Loucy (cell line): ENCODE results near the gene CACUL1.

Experiments used
- H2AFZ ChIP-seq: fragments of 200-600 bp; sonication (generic); 2 replicates; pipeline ENCODE4 v1.6.0; 2016; ENCODE audit warnings: antibody characterized with exemption, mild to moderate bottlenecking, low read length, moderate library complexity
- H3F3A ChIP-seq: fragments of 200-600 bp; 2 replicates; pipeline ENCODE4 v1.6.0; 2016; ENCODE audit warnings: antibody characterized with exemption, low read depth, mild to moderate bottlenecking
- H3K27me3 ChIP-seq: fragments of 200-600 bp; sonication (generic); 2 replicates; pipeline ENCODE4 v1.6.1; 2014; ENCODE audit warnings: low read length, mild to moderate bottlenecking; ENCODE audit not compliant: insufficient read depth, poor library complexity, severe bottlenecking
- H3K36me3 ChIP-seq: fragments of 200-600 bp; sonication (generic); 2 replicates; pipeline ENCODE4 v1.6.1; 2016; ENCODE audit warnings: low read length; ENCODE audit not compliant: insufficient read depth
- H3K4me1 ChIP-seq: fragments of 200-600 bp; sonication (generic); 2 replicates; pipeline ENCODE4 v1.5.1; 2014; ENCODE audit warnings: low read length, mild to moderate bottlenecking; ENCODE audit not compliant: insufficient read depth, poor library complexity, severe bottlenecking
- H3K4me2 ChIP-seq: fragments of 200-600 bp; sonication (generic); 2 replicates; pipeline ENCODE4 v1.6.0; 2014; ENCODE audit warnings: antibody characterized with exemption, low read length, low read depth, mild to moderate bottlenecking; ENCODE audit not compliant: poor library complexity, severe bottlenecking
- H3K4me3 ChIP-seq: fragments of 200-600 bp; sonication (generic); 2 replicates; pipeline ENCODE4 v1.5.1; 2014; ENCODE audit warnings: low read length, mild to moderate bottlenecking, mixed read lengths; ENCODE audit not compliant: poor library complexity, severe bottlenecking
- H3K79me2 ChIP-seq: fragments of 200-600 bp; sonication (generic); 2 replicates; pipeline ENCODE4 v1.6.1; 2014; ENCODE audit warnings: low read length; ENCODE audit not compliant: insufficient read depth
- H3K9ac ChIP-seq: fragments of 200-600 bp; sonication (generic); 2 replicates; pipeline ENCODE4 v1.6.0; 2014; ENCODE audit warnings: mild to moderate bottlenecking, low read depth, low read length, moderate library complexity; ENCODE audit not compliant: poor library complexity, severe bottlenecking
- H3K9me2 ChIP-seq: fragments of 200-600 bp; sonication (generic); replicated peaks from 2 replicates; pipeline ENCODE4 v1.6.1; 2016; ENCODE audit warnings: low read depth, low read length, mixed read lengths
- H3K9me3 ChIP-seq: fragments of 200-600 bp; sonication (generic); 2 replicates; pipeline ENCODE4 v1.6.1; 2014; ENCODE audit warnings: mild to moderate bottlenecking, antibody characterized with exemption, low read length, low read depth; ENCODE audit not compliant: insufficient read depth
- H4K20me1 ChIP-seq: fragments of 200-600 bp; sonication (generic); 2 replicates; pipeline ENCODE4 v1.6.0; 2014; ENCODE audit warnings: antibody characterized with exemption, low read length, mild to moderate bottlenecking; ENCODE audit not compliant: insufficient read depth, poor library complexity, severe bottlenecking
- EZH2phosphoT487 ChIP-seq: fragments of 200-600 bp; IDR thresholded peaks from 2 replicates; pipeline ENCODE4 v1.6.1; 2018; ENCODE audit warnings: antibody characterized with exemption, mild to moderate bottlenecking, moderate library complexity, borderline replicate concordance
- TF ChIP-seq, protein P1 (sequence below): fragments of 200-600 bp; sonication (generic); conservative IDR thresholded peaks from 2 replicates; pipeline ENCODE4 v1.5.1; 2014; ENCODE audit warnings: mild to moderate bottlenecking, antibody characterized with exemption, low read length

The CACUL1 gene

DNA sequence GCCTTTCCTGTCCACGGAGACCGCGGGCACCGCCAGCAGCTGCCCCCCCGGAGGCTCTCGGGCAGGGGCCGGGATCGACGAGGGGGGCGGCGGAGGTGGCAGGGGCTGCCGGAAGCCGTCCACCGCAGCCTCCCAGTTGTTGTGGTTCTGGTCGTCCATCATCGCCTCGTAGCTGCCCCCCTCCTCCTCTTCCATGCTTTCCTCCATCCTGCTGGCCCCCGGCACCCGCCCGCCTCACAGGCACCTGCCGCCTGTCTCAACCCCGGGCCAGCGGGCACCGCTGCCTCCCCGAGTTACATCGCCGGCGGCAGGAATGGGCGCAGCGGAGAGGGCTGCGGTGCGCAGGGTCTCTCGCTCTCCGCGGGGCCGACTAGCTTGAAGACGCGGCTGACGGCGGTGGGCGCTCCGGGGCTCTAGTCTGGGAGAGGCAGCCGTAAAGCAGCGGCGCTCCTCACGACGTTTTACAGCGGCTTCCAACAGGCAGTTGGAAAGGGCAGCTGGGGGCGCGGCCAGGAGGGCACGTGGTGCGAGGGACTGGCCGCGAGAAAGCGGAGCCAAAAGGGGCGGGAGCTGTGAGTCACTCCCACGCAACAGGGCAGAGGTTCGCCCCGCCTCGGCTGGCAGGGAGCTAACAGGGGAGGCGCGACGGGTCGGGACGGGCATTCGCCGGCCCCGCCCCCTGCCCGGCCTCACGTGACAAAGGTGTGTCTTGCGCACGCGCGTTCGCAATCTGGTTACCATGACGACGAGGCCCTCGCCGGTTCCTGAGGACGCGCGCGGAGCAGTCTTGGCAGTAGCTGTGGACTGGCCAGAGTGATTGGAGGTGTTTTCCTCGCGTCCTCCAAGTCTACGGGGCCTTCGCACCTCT lies at the start of gene CACUL1:
Gene CACUL1 (minus strand): TSS at position 415 of the 868 bp plus-strand sequence. CDS start 208 bp downstream, at position 207.
- no peaks in the 10 kb centered on the region for H3K36me3 ChIP-seq
- H3K4me2 ChIP-seq = peak within 1 kb of the TSS; percentile 85
- H3K9me3 ChIP-seq = no peaks in the 10 kb centered on the region
- H3F3A ChIP-seq = no peaks in the 10 kb centered on the region
- H3K4me3 ChIP-seq = peak within 1 kb of the TSS; percentile 93
- H2AFZ ChIP-seq = peak within 1 kb of the TSS; percentile 80
- H3K79me2 ChIP-seq = peaks cover 45% of the 10 kb centered on the region
- TF ChIP-seq EZH2phosphoT487 = no peak
- TF ChIP-seq, protein P1, sequence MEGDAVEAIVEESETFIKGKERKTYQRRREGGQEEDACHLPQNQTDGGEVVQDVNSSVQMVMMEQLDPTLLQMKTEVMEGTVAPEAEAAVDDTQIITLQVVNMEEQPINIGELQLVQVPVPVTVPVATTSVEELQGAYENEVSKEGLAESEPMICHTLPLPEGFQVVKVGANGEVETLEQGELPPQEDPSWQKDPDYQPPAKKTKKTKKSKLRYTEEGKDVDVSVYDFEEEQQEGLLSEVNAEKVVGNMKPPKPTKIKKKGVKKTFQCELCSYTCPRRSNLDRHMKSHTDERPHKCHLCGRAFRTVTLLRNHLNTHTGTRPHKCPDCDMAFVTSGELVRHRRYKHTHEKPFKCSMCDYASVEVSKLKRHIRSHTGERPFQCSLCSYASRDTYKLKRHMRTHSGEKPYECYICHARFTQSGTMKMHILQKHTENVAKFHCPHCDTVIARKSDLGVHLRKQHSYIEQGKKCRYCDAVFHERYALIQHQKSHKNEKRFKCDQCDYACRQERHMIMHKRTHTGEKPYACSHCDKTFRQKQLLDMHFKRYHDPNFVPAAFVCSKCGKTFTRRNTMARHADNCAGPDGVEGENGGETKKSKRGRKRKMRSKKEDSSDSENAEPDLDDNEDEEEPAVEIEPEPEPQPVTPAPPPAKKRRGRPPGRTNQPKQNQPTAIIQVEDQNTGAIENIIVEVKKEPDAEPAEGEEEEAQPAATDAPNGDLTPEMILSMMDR = no peak
- H3K4me1 ChIP-seq = peaks cover 36% of the 10 kb centered on the region
- peaks cover 41% of the 10 kb centered on the region for H4K20me1 ChIP-seq
- no peaks in the 10 kb centered on the region for H3K27me3 ChIP-seq
- no peaks in the 10 kb centered on the region for H3K9me2 ChIP-seq
- H3K9ac ChIP-seq = peak within 1 kb of the TSS; percentile 89

DNA sequence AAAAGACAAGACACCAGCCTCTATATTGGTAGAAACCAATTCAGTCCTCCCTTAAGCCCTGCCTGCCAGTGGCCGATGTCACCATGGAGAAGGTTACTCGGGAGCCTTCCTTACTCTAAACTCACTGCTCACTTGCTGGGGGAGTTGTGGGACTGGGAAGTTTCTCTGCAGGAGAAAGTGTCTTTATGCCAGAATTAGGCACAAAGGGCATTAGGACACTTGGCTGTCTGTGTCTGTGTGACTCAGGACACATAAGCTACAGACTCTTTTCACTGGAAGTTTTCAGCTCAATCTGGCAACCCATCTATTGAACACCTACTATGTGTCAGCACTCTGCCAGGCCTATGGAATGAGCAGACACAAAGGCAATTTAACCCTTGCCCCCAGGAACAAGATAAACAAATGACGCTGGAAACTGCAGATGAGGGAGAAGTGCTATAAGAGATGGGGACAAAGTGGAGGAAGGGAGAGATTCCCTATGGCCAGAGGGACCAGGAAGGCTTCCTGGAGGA lies 49.5 kb upstream of the CACUL1 start:
- no peaks in the 10 kb centered on the region for H3F3A ChIP-seq

DNA sequence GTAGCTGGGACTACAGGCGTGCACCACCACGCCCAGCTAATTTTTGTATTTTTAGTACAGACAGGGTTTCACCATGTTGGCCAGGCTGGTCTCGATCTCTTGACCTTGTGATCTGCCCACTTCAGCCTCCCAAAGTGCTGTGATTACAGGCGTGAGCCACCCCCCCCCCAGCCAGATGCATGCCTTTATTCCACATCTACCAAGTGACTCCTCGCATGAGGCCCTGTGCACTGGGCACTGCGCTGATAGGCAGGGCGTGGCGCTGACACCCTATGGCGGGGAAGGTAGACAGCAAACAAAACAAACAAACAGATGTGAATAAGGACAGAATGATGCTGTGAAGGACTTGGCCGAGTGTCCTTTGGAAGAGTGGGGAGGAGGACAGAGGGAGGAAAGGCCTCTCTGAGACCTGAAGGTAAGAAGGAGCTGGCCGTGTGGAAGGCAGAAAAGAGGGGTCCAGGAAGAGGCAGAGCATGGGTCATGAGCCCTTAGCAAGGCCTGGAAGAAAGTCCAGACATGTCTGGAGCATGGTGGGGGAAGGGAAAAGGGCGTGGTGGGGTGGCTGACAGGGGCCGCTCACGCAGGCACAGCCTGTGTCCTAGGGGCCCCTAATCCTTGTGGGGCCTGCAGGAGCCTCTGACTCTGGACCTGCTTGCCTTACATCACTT lies 47.5 kb upstream of the CACUL1 start:
- Histone ChIP-seq H3K27me3 (no peaks in the 10 kb centered on the region), H4K20me1 (no peaks in the 10 kb centered on the region), H3F3A (no peaks in the 10 kb centered on the region), H3K36me3 (no peaks in the 10 kb centered on the region), H3K9ac (no peak overlapping the region), H3K9me2 (no peaks in the 10 kb centered on the region), H3K9me3 (no peaks in the 10 kb centered on the region), H3K4me3 (no peak overlapping the region), H3K4me2 (no peak overlapping the region), H3K4me1 (no peaks in the 10 kb centered on the region), H3K79me2 (no peaks in the 10 kb centered on the region), H2AFZ (no peak overlapping the region)
- TF ChIP-seq, protein P1 = no peak
- TF ChIP-seq EZH2phosphoT487 = no peak

More for the DNA sequence above, 49.5 kb upstream of the CACUL1 start:
- H3K4me2 ChIP-seq = no peak overlapping the region
- no peak for TF ChIP-seq EZH2phosphoT487
- TF ChIP-seq, protein P1 = no peak
- H2AFZ ChIP-seq = no peak overlapping the region
- no peaks in the 10 kb centered on the region for H4K20me1 ChIP-seq
- H3K79me2 ChIP-seq = no peaks in the 10 kb centered on the region
- no peaks in the 10 kb centered on the region for H3K9me3 ChIP-seq
- no peaks in the 10 kb centered on the region for H3K36me3 ChIP-seq
- no peaks in the 10 kb centered on the region for H3K9me2 ChIP-seq
- no peaks in the 10 kb centered on the region for H3K27me3 ChIP-seq
- H3K4me1 ChIP-seq = no peaks in the 10 kb centered on the region
- no peak overlapping the region for H3K9ac ChIP-seq
- H3K4me3 ChIP-seq = no peak overlapping the region
